H1 (cell line): ENCODE measurements around the gene BAIAP2.
A peak's percentile ranks its signal among the peaks of the same experiment; 100 is the strongest.

Source experiments
- CHD1 ChIP-seq: IDR thresholded peaks from 2 replicates; pipeline ENCODE4 v1.6.1; 2012; ENCODE audit warnings: low read depth, low read length, improper control_type of control experiment
- CREB1 ChIP-seq: IDR thresholded peaks from 2 replicates; pipeline ENCODE4 v1.6.1; 2012; ENCODE audit warnings: inconsistent platforms
- CTCF ChIP-seq, 3 experiments: IDR thresholded peaks; 1 replicate in 2 of 3; 2 replicates in 1 of 3; pipeline versions ENCODE4 v1.5.1 to v1.6.1; 2011; ENCODE audit warnings: low read length in 3 of 3, mild to moderate bottlenecking in 3 of 3, inconsistent platforms in 2 of 3, low read depth in 1 of 3, moderate library complexity in 1 of 3; ENCODE audit not compliant: insufficient read depth in 1 of 3; ENCODE audit errors: control extremely low read depth in 1 of 3
- EP300 ChIP-seq, 2 experiments: IDR thresholded peaks; 1 replicate in 1 of 2; 2 replicates in 1 of 2; pipeline ENCODE4 v1.6.1; 2011 to 2012; ENCODE audit warnings: low read depth in 2 of 2, low read length in 2 of 2, mild to moderate bottlenecking in 2 of 2, borderline replicate concordance in 1 of 2, inconsistent platforms in 1 of 2, moderate library complexity in 1 of 2
- GABPA ChIP-seq: IDR thresholded peaks from 2 replicates; pipeline ENCODE4 v1.6.1; 2011; ENCODE audit warnings: mild to moderate bottlenecking, low read length, moderate library complexity, borderline replicate concordance; ENCODE audit not compliant: insufficient read depth
- JUND ChIP-seq: IDR thresholded peaks from 2 replicates; pipeline ENCODE4 v1.6.1; 2011; ENCODE audit warnings: mild to moderate bottlenecking, improper control_type of control experiment, low read length
- MAX ChIP-seq: IDR thresholded peaks from 2 replicates; pipeline ENCODE4 v1.6.1; 2012; ENCODE audit warnings: inconsistent platforms
- POLR2A ChIP-seq, 2 experiments: IDR thresholded peaks; 1 replicate in 1 of 2; 2 replicates in 1 of 2; pipeline ENCODE4 v1.6.1; 2011; ENCODE audit warnings: low read depth in 2 of 2, low read length in 2 of 2, mild to moderate bottlenecking in 2 of 2; ENCODE audit errors: control extremely low read depth in 1 of 2
- POLR2AphosphoS5 ChIP-seq: IDR thresholded peaks from 2 replicates; pipeline ENCODE4 v1.6.1; 2011; ENCODE audit warnings: low read depth, low read length
- RAD21 ChIP-seq, 2 experiments: IDR thresholded peaks in 1 of 2; conservative IDR thresholded peaks in 1 of 2; 2 replicates each; pipeline ENCODE4 v1.6.1; 2011; ENCODE audit warnings: low read depth in 2 of 2, low read length in 2 of 2, improper control_type of control experiment in 1 of 2, inconsistent platforms in 1 of 2, mild to moderate bottlenecking in 1 of 2, moderate library complexity in 1 of 2
- SP1 ChIP-seq: IDR thresholded peaks from 2 replicates; pipeline ENCODE4 v1.6.1; 2011; ENCODE audit warnings: low read depth, low read length
- TBP ChIP-seq: IDR thresholded peaks from 2 replicates; pipeline ENCODE4 v1.6.1; 2011; ENCODE audit warnings: low read depth, low read length, improper control_type of control experiment
- YY1 ChIP-seq: IDR thresholded peaks from 2 replicates; pipeline ENCODE4 v1.6.1; 2011; ENCODE audit warnings: low read depth, mild to moderate bottlenecking, low read length

GRCh38 chr17:81097134-81097942, 62.4 kb downstream of the BAIAP2 start:
- TF ChIP-seq MAX (no peak), SP1 (no peak), EP300 (IDR thresholded peaks at IDR 0.05; ENCODE audit: borderline replicate concordance in 1 of 2, low read depth in 2 of 2, low read length in 2 of 2) (no peak), POLR2AphosphoS5 (no peak), CTCF (IDR thresholded peaks at IDR 0.05; ENCODE audit: control extremely low read depth in 1 of 3, insufficient read depth in 1 of 3, low read depth in 1 of 3, low read length in 3 of 3) (peak; percentile 57 to 72 (median 62)), POLR2A (IDR thresholded peaks at IDR 0.05; ENCODE audit: control extremely low read depth in 1 of 2, low read depth in 2 of 2, low read length in 2 of 2) (no peak), GABPA (peak; percentile 67; the same call in 1 of the 2 replicates), CHD1 (no peak), YY1 (no peak), RAD21 (IDR thresholded peaks at IDR 0.05 in 1 of 2, conservative IDR thresholded peaks at IDR 0.05 in 1 of 2; ENCODE audit: low read depth in 2 of 2, low read length in 2 of 2) (peak; percentile 47 to 66), TBP (no peak), CREB1 (no peak), JUND (peak; percentile 38; the same call in 1 of the 2 replicates)
